Kidney (tissue), 14 donors: ENCODE data around the gene LLGL2. TPM values are rescaled to one million over a fixed set of nuclear protein-coding genes. Genes with fewer than 3 reads are reported as not detected.

ENCODE experiments used
- DNase-seq, 5 donors: peaks; one replicate each; pipeline ENCODE4 v3.0.0-alpha.2; 2013 to 2020
- FAIRE-seq: peaks from 2 replicates; lab custom pipeline; 2012; peaks lifted over from hg19 to GRCh38; lab: Jason Lieb, UNC
- H3K27ac ChIP-seq, 2 donors: one replicate each; pipeline ENCODE4 v1.7.0; 2013; ENCODE audit warnings: low read depth in 2 of 2, low read length in 2 of 2, inconsistent platforms in 1 of 2
- H3K27me3 ChIP-seq: one replicate; pipeline ENCODE4 v1.7.1; 2013; ENCODE audit warnings: low read length, inconsistent platforms; ENCODE audit not compliant: control insufficient read depth, insufficient read depth
- H3K36me3 ChIP-seq, 3 donors: one replicate each; pipeline versions ENCODE4 v1.7.0 to v1.7.1; 2013; ENCODE audit warnings: low read length in 3 of 3, control low read depth in 1 of 3, inconsistent platforms in 1 of 3; ENCODE audit not compliant: insufficient read depth in 3 of 3, control insufficient read depth in 2 of 3
- H3K4me1 ChIP-seq, 3 donors: one replicate each; pipeline versions ENCODE4 v1.7.0 to v1.7.1; 2013; ENCODE audit warnings: low read length in 3 of 3, inconsistent platforms in 1 of 3, low read depth in 1 of 3; ENCODE audit not compliant: control insufficient read depth in 2 of 3, insufficient read depth in 2 of 3
- H3K4me3 ChIP-seq, 3 donors: one replicate each; pipeline versions ENCODE4 v1.7.0 to v1.8.1; 2013; ENCODE audit warnings: low read length in 3 of 3, control low read depth in 1 of 3, inconsistent platforms in 1 of 3
- H3K9ac ChIP-seq, 3 donors: one replicate each; pipeline versions ENCODE4 v1.7.0 to v1.7.1; 2013; ENCODE audit warnings: low read length in 3 of 3, control low read depth in 1 of 3, inconsistent platforms in 1 of 3
- H3K9me3 ChIP-seq, 3 donors: one replicate each; pipeline versions ENCODE4 v1.7.0 to v1.7.1; 2013; ENCODE audit warnings: low read length in 3 of 3, control low read depth in 1 of 3, inconsistent platforms in 1 of 3; ENCODE audit not compliant: control insufficient read depth in 2 of 3, insufficient read depth in 1 of 3
- intact Hi-C: fragments of 100-400 bp; cut with DNase I; formaldehyde crosslinking; loops from one replicate; pipeline ENCODE4 v1.11.1; 2022
- polyA plus RNA-seq: library from polyadenylated mRNA; stranded (reverse); fragments of 350-450 nt; fragmentation: Illumina TruSeq; extraction: RNeasy Lipid Tissue Mini Kit (QIAGEN cat#74804); gene quantifications from one replicate; pipeline ENCODE4 v1.2.3, GENCODE V29; 2014; ENCODE audit warnings: low read depth, low replicate concordance; ENCODE audit not compliant: insufficient read depth
- total RNA-seq: library from RNA; stranded (reverse); fragmentation: NEBNext Ultra II Directional; extraction: Animal tissue kit (Norgen Biotek cat#: 25700); gene quantifications from one replicate; pipeline ENCODE4 v1.2.1, GENCODE V29; 2021
- TF ChIP-seq, protein P1 (sequence below): IDR thresholded peaks from 3 replicates; pipeline ENCODE4 v1.5.1; 2012; ENCODE audit warnings: mild to moderate bottlenecking, moderate library complexity, borderline replicate concordance; ENCODE audit not compliant: insufficient read depth; ENCODE audit errors: extremely low read depth
- donor health status: control.
- donor health status: control.
- donor health status: control.
- donor health status: control.
- donor health status: control.
- donor health status: DM: yes; HTN: yes; CAD: no.
- donor health status: Normal renal cell carcinoma (clear cell type).

The LLGL2 gene
- total and polyA plus RNA-seq, 2 donors from 2014 or later, result 181 to 262 TPM

DNA sequence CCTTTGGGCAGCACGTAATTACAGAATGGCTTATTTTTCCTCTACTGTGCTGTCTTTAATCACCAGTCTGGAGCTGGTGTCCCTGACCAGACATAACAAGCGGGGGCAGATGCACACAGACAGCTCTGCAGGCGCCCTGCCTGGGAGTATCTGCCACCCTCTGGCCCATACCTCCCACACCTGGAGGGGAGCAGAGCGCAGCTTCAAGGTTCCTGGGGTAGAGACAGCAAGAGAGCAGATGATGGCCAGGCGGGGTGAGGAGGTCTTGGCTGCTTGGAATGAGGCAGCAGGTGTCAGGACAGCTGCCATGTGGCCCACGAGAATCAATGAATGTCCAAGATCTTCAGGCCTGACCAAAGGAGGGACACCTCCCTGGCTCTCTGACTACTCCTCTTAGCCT is 45.2 kb upstream of the LLGL2 start:
- no peak overlapping the region for H3K27ac ChIP-seq

DNA sequence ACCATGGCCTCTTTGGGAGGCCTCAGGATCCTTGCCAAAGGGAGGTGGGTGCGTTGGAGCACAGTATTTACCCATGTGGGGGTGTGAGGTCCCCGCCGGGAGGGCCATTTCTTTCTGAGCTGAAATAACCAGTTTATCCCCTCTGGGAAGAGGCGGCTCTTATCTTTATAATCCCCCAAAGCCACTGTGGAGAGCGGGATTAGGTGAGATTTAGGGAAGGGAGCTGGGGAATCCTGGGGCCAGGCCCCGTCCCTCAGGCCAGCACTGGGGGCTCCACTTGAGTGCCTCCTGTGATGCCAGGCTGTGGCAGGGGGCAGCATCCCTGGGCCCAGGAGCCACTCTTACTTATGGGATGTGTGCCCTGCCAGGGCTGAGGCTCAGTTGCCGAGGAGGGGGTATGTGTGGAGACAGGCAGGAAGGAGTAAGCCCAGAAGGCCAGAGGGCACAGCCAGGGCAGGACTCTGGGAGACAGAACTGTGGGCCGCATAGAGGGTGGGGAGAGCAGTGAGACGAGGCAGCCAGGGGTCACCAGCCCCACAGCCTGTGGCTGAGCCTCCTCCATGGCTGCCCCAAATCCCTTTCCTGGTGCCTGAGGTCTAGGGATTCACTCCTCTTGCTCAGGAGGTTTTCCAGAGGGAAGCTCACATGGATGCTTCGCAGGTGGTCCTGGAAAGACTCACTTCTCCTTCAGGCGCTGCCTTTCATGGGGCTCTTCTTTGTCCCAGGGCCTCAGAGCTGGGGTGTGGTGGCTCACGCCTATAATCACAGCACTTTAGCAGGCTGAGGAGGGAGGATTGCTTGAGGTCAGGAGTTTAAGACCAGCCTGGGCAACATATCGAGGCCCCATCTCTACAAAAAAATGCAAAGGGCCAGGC is 44.1 kb upstream of the LLGL2 start:
- H3K4me3 ChIP-seq, result no peak overlapping the region
- TF ChIP-seq, protein P1, sequence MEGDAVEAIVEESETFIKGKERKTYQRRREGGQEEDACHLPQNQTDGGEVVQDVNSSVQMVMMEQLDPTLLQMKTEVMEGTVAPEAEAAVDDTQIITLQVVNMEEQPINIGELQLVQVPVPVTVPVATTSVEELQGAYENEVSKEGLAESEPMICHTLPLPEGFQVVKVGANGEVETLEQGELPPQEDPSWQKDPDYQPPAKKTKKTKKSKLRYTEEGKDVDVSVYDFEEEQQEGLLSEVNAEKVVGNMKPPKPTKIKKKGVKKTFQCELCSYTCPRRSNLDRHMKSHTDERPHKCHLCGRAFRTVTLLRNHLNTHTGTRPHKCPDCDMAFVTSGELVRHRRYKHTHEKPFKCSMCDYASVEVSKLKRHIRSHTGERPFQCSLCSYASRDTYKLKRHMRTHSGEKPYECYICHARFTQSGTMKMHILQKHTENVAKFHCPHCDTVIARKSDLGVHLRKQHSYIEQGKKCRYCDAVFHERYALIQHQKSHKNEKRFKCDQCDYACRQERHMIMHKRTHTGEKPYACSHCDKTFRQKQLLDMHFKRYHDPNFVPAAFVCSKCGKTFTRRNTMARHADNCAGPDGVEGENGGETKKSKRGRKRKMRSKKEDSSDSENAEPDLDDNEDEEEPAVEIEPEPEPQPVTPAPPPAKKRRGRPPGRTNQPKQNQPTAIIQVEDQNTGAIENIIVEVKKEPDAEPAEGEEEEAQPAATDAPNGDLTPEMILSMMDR, result no peak
- H3K9ac ChIP-seq, result no peak overlapping the region
- H3K36me3 ChIP-seq, result peaks cover 0 to 5% (median 0%) of the 10 kb centered on the region in 3 donors
- DNase-seq (peak in 1 of 5 donors; percentile 48), FAIRE-seq (no peak)
- H3K27me3 ChIP-seq, result no peaks in the 10 kb centered on the region
- intact Hi-C loops, result no loop called here
- H3K9me3 ChIP-seq, result no peaks in the 10 kb centered on the region
- H3K4me1 ChIP-seq, result peaks cover 10 to 26% (median 10%) of the 10 kb centered on the region in 3 donors
- H3K27ac ChIP-seq, result no peak overlapping the region

More for the DNA sequence above, 45.2 kb upstream of the LLGL2 start:
- Histone ChIP-seq H3K4me1 (peaks cover 14 to 35% (median 18%) of the 10 kb centered on the region in 3 donors), H3K36me3 (peaks cover 0 to 5% (median 0%) of the 10 kb centered on the region in 3 donors), H3K9me3 (no peaks in the 10 kb centered on the region), H3K27me3 (no peaks in the 10 kb centered on the region), H3K9ac (no peak overlapping the region), H3K4me3 (no peak overlapping the region)
- TF ChIP-seq, protein P1, result no peak
- intact Hi-C loops, result no loop called here
- no peak for FAIRE-seq
- DNase-seq, result peak in 2 of 5 donors; percentile 26 to 51

DNA sequence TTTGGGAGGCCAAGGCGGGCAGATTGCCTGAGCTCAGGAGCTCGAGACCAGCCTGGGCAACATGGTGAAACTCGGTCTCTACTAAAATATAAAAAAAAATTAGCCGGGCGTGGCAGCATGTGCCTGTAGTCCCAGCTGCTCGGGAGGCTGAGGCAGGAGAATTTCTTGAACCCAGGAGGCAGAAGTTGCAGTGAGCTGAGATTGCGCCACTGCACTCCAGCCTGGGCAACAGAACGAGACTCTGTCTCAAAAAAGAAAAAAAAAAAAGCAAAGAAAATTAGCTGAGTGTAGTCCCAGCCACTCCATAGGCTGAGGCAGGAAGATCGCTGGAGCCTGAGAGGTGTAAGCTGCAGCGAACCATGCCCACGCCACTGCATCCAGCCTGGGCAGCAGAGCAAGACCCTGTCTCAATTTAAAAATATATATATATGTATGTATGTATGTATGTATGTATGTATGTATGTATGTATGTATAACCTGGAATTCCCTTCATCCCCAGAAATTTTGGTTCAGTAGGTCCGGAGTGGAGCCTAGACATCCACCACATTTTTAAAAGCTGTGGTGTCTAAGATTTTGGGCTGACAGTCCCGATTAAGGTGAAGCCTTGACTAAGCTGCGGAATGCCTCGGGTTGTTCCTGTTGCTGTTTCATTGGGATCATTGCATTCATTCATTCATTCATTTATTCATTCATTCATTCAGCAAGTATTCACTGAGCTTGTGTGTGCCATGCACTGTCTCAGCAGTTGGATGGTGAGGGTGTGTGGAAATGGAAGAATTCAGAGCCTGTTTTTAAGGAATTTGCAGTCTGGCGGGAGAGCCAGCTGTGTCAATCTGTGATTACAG is 43.2 kb upstream of the LLGL2 start:
- TF ChIP-seq, protein P1, result no peak
- intact Hi-C loops, result no loop called here
- H3K9ac ChIP-seq, result no peak overlapping the region
- FAIRE-seq, result no peak
- H3K9me3 ChIP-seq, result no peaks in the 10 kb centered on the region
- no peak overlapping the region for H3K27ac ChIP-seq
- DNase-seq, result no peak
- no peak overlapping the region for H3K4me3 ChIP-seq
- H3K4me1 ChIP-seq, result peaks cover under 1 to 24% (median 1%) of the 10 kb centered on the region in 3 donors
- H3K27me3 ChIP-seq, result no peaks in the 10 kb centered on the region
- H3K36me3 ChIP-seq, result peaks cover 0 to 5% (median 0%) of the 10 kb centered on the region in 3 donors
